Panc1 (cell line): ENCODE results near the gene ZNF407.

Experiments
- CTCF ChIP-seq: fragments of 450-650 bp; IDR thresholded peaks from 2 replicates; pipeline ENCODE4 v1.5.1; 2017; ENCODE audit warnings: mild to moderate bottlenecking
- POLR2AphosphoS5 ChIP-seq: IDR thresholded peaks from 2 replicates; pipeline ENCODE4 v1.6.1; 2012; ENCODE audit warnings: mild to moderate bottlenecking, low read depth, low read length, moderate library complexity

- no peak for TF ChIP-seq POLR2AphosphoS5
- no peak for TF ChIP-seq CTCF
Observed at GRCh38 chr18:74637070-74637469, 39.4 kb downstream of the ZNF407 start.
